Mammary epithelial cell (primary cell): ENCODE measurements around the gene ATXN1.

ENCODE experiments used
- EZH2 ChIP-seq: IDR thresholded peaks from 2 replicates; pipeline ENCODE4 v1.6.1; 2012; ENCODE audit warnings: low read length, inconsistent platforms, borderline replicate concordance
- TF ChIP-seq, protein P1 (sequence below), 2 donors: IDR thresholded peaks in 1 of 2; conservative IDR thresholded peaks in 1 of 2; 2 replicates each; pipeline ENCODE4 v1.5.1; 2011 to 2012; ENCODE audit warnings: inconsistent platforms in 2 of 2, low read length in 2 of 2, mild to moderate bottlenecking in 2 of 2, control low read depth in 1 of 2, low read depth in 1 of 2; ENCODE audit not compliant: insufficient read depth in 1 of 2; ENCODE audit errors: extremely low read depth in 1 of 2

DNA sequence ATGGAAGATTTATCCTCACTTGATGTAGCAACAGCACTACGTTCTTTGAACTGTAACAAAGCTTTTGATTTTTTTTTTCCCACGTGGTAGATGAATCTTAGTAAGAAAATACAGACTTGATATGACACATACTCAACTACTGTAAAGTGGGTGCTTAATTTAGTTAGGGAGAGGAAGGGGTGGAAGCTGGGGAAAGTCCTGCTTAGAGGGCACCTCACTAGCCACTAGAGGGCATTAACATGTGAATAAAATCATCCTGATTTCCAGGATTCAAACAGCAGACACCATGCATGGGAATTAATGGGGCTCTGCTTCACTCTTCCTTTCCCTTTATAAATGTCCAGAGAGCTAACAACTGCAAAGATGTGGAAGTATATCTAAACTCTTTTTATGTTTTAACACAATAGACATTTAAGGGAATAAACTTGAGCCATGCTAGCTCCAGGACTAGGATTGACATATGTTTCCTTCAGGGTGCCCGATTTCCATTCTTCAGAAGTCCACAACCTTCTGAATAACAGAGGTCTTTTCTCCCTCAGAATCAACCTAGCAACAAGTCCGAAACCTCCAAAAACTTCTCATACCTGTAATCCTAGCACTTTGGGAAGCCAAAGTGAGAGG is 250.1 kb downstream of the ATXN1 start:
- TF ChIP-seq, protein P1, sequence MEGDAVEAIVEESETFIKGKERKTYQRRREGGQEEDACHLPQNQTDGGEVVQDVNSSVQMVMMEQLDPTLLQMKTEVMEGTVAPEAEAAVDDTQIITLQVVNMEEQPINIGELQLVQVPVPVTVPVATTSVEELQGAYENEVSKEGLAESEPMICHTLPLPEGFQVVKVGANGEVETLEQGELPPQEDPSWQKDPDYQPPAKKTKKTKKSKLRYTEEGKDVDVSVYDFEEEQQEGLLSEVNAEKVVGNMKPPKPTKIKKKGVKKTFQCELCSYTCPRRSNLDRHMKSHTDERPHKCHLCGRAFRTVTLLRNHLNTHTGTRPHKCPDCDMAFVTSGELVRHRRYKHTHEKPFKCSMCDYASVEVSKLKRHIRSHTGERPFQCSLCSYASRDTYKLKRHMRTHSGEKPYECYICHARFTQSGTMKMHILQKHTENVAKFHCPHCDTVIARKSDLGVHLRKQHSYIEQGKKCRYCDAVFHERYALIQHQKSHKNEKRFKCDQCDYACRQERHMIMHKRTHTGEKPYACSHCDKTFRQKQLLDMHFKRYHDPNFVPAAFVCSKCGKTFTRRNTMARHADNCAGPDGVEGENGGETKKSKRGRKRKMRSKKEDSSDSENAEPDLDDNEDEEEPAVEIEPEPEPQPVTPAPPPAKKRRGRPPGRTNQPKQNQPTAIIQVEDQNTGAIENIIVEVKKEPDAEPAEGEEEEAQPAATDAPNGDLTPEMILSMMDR (conservative IDR thresholded peaks at IDR 0.05 in 1 of 2, IDR thresholded peaks at IDR 0.05 in 1 of 2; ENCODE audit: extremely low read depth in 1 of 2, insufficient read depth in 1 of 2, low read depth in 1 of 2, low read length in 2 of 2) = peak; percentile 68 to 75
- TF ChIP-seq EZH2 = no peak
